Vagina (tissue), 2 donors: Measurements from ENCODE around the gene ATP1A3. TPM values are rescaled to one million over a fixed set of nuclear protein-coding genes. Genes with fewer than 3 reads are reported as not detected.

ENCODE experiments used
- DNase-seq, 2 donors: peaks; one replicate each; pipeline ENCODE4 v3.0.0-alpha.2; 2017; ENCODE audit errors: extremely low spot score in 2 of 2
- H3K27ac ChIP-seq: fragments of 200-600 bp; sonication (generic); one replicate; pipeline ENCODE4 v1.5.1; 2019
- H3K27me3 ChIP-seq: fragments of 200-600 bp; sonication (generic); one replicate; pipeline ENCODE4 v1.5.1; 2019
- H3K36me3 ChIP-seq, 2 donors: fragments of 200-600 bp; sonication (generic); one replicate each; pipeline ENCODE4 v1.5.1; 2017 to 2019
- H3K4me1 ChIP-seq: fragments of 200-600 bp; sonication (generic); one replicate; pipeline ENCODE4 v1.5.1; 2019
- H3K4me3 ChIP-seq, 2 donors: fragments of 200-600 bp; sonication (generic); 1 replicate in 1 of 2; 2 replicates in 1 of 2; pipeline ENCODE4 v1.5.1; 2016 to 2019
- H3K9me3 ChIP-seq: fragments of 200-600 bp; sonication (generic); one replicate; pipeline ENCODE4 v1.5.1; 2019
- POLR2A ChIP-seq, 2 donors: fragments of 450-650 bp; IDR thresholded peaks; one replicate each; pipeline ENCODE4 v1.6.1; 2017; ENCODE audit warnings: antibody characterized with exemption in 2 of 2, mild to moderate bottlenecking in 2 of 2, moderate library complexity in 2 of 2
- POLR2AphosphoS5 ChIP-seq, 2 donors: sonication (generic); formaldehyde crosslinking; IDR thresholded peaks; one replicate each; pipeline ENCODE4 v1.9.0; 2017; ENCODE audit warnings: antibody characterized with exemption in 2 of 2, mild to moderate bottlenecking in 2 of 2, low read depth in 1 of 2; ENCODE audit not compliant: insufficient read depth in 1 of 2
- intact Hi-C: fragments of 100-400 bp; cut with DNase I; formaldehyde crosslinking; loops from one replicate; pipeline ENCODE4 v1.15.1; 2023
- total RNA-seq: library from RNA; depleted of rRNA; stranded (reverse); fragments of >200 nt; gene quantifications from one replicate; pipeline ENCODE4 v1.2.3, GENCODE V29; 2016
- TF ChIP-seq, protein P1 (sequence below), 3 experiments: fragments of 450-650 bp in 2 of 3; fragments of 200-600 bp in 1 of 3; sonication (generic) in 1 of 3; IDR thresholded peaks; one replicate each; pipeline ENCODE4 v1.5.1; 2017 to 2019; ENCODE audit warnings: antibody characterized with exemption in 3 of 3, mild to moderate bottlenecking in 2 of 3, moderate library complexity in 2 of 3

The ATP1A3 gene
- total RNA-seq, 1 donor from 2014 or later: 4.7 TPM

DNA sequence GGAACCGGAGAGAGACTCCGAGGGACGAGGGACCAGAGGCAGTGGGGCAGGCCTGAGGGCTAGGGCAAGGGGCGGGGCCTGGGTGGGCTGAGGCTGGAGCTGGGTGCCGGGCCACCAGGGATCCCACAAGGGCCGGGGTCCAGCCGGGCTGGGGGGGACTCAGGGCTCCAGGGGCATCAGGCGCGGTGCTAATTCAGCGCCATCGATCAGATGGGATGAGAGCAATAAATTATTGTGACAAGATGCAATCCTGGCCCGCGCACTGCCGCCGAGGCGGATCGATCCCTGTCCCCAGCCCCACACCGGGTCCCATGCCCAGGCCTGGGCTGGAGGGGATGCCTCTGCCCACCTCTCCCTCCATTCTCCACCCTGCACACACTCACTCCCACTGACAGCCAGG, 71.4 kb downstream of the ATP1A3 start:
- Histone ChIP-seq H3K4me3 (no peak overlapping the region), H3K27me3 (peaks cover 16% of the 10 kb centered on the region), H3K4me1 (peaks cover under 1% of the 10 kb centered on the region), H3K9me3 (no peaks in the 10 kb centered on the region), H3K36me3 (no peaks in the 10 kb centered on the region), H3K27ac (no peak overlapping the region)
- no peak for TF ChIP-seq POLR2AphosphoS5 (IDR thresholded peaks at IDR 0.05; ENCODE audit: insufficient read depth in 1 of 2, low read depth in 1 of 2)
- no peak for TF ChIP-seq POLR2A (IDR thresholded peaks at IDR 0.05)
- TF ChIP-seq, protein P1, sequence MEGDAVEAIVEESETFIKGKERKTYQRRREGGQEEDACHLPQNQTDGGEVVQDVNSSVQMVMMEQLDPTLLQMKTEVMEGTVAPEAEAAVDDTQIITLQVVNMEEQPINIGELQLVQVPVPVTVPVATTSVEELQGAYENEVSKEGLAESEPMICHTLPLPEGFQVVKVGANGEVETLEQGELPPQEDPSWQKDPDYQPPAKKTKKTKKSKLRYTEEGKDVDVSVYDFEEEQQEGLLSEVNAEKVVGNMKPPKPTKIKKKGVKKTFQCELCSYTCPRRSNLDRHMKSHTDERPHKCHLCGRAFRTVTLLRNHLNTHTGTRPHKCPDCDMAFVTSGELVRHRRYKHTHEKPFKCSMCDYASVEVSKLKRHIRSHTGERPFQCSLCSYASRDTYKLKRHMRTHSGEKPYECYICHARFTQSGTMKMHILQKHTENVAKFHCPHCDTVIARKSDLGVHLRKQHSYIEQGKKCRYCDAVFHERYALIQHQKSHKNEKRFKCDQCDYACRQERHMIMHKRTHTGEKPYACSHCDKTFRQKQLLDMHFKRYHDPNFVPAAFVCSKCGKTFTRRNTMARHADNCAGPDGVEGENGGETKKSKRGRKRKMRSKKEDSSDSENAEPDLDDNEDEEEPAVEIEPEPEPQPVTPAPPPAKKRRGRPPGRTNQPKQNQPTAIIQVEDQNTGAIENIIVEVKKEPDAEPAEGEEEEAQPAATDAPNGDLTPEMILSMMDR (IDR thresholded peaks at IDR 0.05): no peak
- intact Hi-C loops: no loop called here
- no peak for DNase-seq

DNA sequence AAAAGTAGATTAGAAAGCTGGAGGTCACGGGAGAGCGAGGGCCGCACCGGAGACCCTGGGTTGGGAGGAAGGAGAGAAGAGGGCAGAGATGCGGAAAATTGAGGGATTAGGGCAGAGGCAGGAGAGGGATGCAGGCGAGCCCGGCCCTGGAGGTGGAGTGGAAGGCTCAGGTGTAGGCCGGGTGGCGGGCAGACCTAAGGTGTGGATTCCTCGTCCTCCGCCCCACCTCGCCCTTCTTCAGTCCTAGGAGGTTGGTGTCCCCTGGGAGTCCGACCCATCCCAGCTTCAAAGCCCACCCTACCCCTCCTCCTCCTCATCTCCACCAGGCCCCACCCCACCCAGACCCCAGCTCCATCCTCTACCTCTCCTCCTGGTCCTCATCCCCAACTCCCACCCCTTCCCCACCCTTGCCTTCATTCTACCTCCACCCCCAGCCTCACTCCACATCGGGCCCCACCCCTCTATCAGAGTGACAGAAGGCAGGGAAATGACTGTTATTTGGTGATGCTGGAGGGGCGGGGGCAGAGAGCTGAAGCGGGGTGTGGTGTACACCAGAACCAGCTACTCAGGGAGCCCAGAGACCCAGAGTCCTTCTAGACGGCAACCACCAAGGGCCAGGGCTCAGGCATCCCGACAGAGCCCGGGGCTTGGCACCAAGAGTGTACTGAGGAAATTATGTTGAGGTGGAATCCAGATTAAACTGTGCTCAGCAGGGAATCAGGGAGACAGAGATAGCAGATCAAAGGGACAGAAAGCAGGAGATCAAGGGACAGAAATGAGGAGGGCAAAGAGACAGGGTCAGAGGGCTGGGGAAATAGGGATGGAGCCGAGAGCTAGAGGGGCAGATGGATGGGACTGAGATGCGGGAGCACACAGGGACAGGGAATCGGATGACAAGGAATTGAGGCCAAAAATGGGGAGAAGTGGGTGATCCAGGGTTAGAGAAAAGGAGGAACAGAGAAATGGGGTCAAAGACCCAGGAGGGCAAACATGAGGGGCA, 72.2 kb downstream of the ATP1A3 start:
- TF ChIP-seq POLR2A (IDR thresholded peaks at IDR 0.05): no peak
- TF ChIP-seq, protein P1 (IDR thresholded peaks at IDR 0.05): no peak
- TF ChIP-seq POLR2AphosphoS5 (IDR thresholded peaks at IDR 0.05; ENCODE audit: insufficient read depth in 1 of 2, low read depth in 1 of 2): no peak
- Histone ChIP-seq H3K36me3 (no peaks in the 10 kb centered on the region), H3K9me3 (no peaks in the 10 kb centered on the region), H3K4me3 (no peak overlapping the region), H3K27me3 (peaks cover 12% of the 10 kb centered on the region), H3K4me1 (no peaks in the 10 kb centered on the region), H3K27ac (no peak overlapping the region)
- intact Hi-C loops: no loop called here
- no peak for DNase-seq

DNA sequence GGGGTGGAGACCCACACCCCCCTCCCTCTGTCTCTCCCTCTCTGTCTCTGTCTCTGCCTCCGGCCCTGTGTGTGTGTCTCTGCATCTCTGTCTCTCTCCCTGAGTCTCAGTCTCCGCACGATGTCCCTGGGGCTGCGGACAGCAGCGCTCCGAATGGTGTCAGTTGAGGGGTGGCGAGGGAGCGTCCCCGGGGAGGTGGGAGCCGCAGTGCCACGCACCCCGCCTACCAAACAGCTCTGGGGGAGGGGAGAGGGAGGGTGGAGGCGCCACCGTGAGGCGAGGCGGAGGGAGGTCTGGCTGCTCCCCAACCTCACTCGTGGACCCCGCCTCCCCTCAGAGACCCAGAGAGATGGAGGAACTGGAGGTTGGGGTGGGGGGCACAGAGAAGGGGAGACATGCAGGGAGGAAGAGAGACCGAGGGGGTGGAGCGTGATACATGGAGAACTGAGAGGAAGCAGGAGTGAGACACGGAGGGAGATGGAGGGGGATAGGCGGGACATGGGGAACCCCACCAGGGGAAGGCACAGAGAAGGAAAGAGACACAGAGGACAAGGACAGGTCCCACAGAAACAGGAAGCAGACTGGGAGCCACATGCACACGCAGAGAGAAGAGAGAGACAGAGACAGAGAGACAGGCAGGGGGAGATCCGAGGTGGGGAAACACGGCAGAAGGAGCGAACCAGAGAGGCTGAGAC, 73.0 kb downstream of the ATP1A3 start:
- no peaks in the 10 kb centered on the region for H3K36me3 ChIP-seq
- H3K27me3 ChIP-seq: peaks cover 14% of the 10 kb centered on the region
- H3K9me3 ChIP-seq: no peaks in the 10 kb centered on the region
- intact Hi-C loops: no loop called here
- H3K27ac ChIP-seq: no peak overlapping the region
- H3K4me1 ChIP-seq: no peaks in the 10 kb centered on the region
- DNase-seq: no peak
- H3K4me3 ChIP-seq: no peak overlapping the region
- no peak for TF ChIP-seq POLR2AphosphoS5 (IDR thresholded peaks at IDR 0.05; ENCODE audit: insufficient read depth in 1 of 2, low read depth in 1 of 2)
- TF ChIP-seq, protein P1 (IDR thresholded peaks at IDR 0.05): no peak
- TF ChIP-seq POLR2A (IDR thresholded peaks at IDR 0.05): no peak

DNA sequence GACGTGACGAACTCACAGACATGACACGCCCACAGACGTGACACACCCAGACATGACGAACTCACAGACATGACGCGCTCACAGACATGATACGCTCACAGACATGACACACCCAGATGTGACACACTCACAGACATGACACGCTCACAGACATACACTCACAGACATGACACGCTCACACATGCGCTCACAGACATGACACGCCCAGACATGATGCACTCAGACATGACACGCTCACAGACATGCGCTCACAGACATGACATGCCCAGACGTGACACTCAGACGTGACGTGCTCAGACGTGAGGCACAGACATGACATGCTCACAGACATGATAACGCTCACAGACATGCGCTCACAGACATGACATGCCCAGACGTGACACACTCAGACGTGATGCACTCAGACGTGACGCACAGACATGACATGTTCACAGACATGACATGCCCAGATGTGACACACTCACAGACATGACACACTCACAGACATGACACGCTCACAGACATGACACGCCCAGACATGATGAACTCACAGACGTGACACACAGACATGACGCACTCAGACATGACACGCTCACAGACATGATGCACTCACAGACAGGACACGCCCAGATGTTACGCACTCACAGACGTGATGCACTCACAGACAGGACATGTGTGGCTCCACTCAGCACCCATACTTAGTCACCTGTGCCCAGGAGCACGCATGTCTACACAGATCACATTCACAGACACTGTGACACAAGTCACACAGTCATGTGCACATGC, 73.9 kb downstream of the ATP1A3 start:
- Histone ChIP-seq H3K4me1 (peaks cover 2% of the 10 kb centered on the region), H3K27me3 (peaks cover 12% of the 10 kb centered on the region), H3K36me3 (no peaks in the 10 kb centered on the region), H3K27ac (no peak overlapping the region), H3K4me3 (no peak overlapping the region), H3K9me3 (no peaks in the 10 kb centered on the region)
- TF ChIP-seq POLR2A (IDR thresholded peaks at IDR 0.05) (no peak), POLR2AphosphoS5 (IDR thresholded peaks at IDR 0.05; ENCODE audit: insufficient read depth in 1 of 2, low read depth in 1 of 2) (no peak)
- TF ChIP-seq, protein P1 (IDR thresholded peaks at IDR 0.05): no peak
- no peak for DNase-seq
- intact Hi-C loops: no loop called here
